ENCODE measurements around the gene GSTCD. TPM values are rescaled to one million over a fixed set of nuclear protein-coding genes. Genes with fewer than 3 reads are reported as not detected.

The GSTCD gene
- total RNA-seq, 1 experiment from 2014 or later: 29.0 TPM

DNA sequence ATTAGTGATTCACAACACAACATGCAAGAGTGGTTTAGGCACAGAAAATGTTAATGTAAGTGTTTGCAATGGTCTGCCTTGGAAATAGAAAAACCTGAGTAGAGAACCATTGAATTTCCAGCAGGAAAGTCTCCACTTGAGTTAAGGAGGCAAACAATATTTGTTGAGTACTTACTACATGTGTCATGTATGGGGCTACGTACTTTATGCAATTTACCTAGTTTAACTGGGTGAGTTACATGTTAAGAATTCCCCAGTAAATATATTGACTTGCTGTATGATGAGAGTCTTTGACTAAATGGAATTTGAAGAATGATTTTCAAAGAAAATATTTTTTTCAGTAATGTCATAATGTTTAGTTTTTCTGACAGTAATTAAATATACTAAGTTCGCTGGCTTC is 178.9 kb downstream of the GSTCD start:
- Histone ChIP-seq H3K27me3 (replicated peaks; ENCODE audit: insufficient read depth, low read depth, low read length, poor library complexity) (peaks cover 31% of the 10 kb centered on the region), H3K4me3 (ENCODE audit: low read depth, low read length, poor library complexity, severe bottlenecking) (no peak overlapping the region), H3K4me1 (ENCODE audit: insufficient read depth, low read length, poor library complexity, severe bottlenecking) (no peaks in the 10 kb centered on the region), H3K9me3 (ENCODE audit: low read depth, low read length, poor library complexity, severe bottlenecking) (no peaks in the 10 kb centered on the region), H3K27ac (ENCODE audit: low read depth, low read length, poor library complexity, severe bottlenecking) (no peak overlapping the region), H3K36me3 (ENCODE audit: insufficient read depth, low read length, poor library complexity, severe bottlenecking) (no peaks in the 10 kb centered on the region)
- TF ChIP-seq EZH2 (IDR thresholded peaks at IDR 0.05; ENCODE audit: borderline replicate concordance, low read depth, low read length, poor library complexity, severe bottlenecking) (no peak), CTCF (conservative IDR thresholded peaks at IDR 0.05; ENCODE audit: low read depth, low read length) (no peak)
- no TSS peak for BruUV-seq (replicated peaks)
- intact Hi-C loops (cut with micrococcal nuclease; ENCODE audit: unreplicated experiment): no loop called here
- CTCF ChIA-PET: no interaction called here
- POLR2A ChIA-PET (ENCODE audit: low non-redundant PET): no interaction called here
- DNase-seq (ENCODE audit: low spot score): no peak

GRCh38 chr4:105894660-105895582 is 186.3 kb downstream of the GSTCD start, which contains the start of gene NPNT:
NPNT (plus strand) TSS chr4:105895471; CDS start chr4:105895653, 182 bp downstream.
- H3K4me1 ChIP-seq (ENCODE audit: insufficient read depth, low read length, poor library complexity, severe bottlenecking): peaks cover 12% of the 10 kb centered on the region
- DNase-seq (ENCODE audit: low spot score): no peak
- peaks cover 98% of the 10 kb centered on the region for H3K27me3 ChIP-seq (replicated peaks; ENCODE audit: insufficient read depth, low read depth, low read length, poor library complexity)
- no peaks in the 10 kb centered on the region for H3K36me3 ChIP-seq (ENCODE audit: insufficient read depth, low read length, poor library complexity, severe bottlenecking)
- TF ChIP-seq EZH2 (IDR thresholded peaks at IDR 0.05; ENCODE audit: borderline replicate concordance, low read depth, low read length, poor library complexity, severe bottlenecking) (no peak), CTCF (conservative IDR thresholded peaks at IDR 0.05; ENCODE audit: low read depth, low read length) (no peak)
- no TSS peak for BruUV-seq (replicated peaks)
- intact Hi-C loops (cut with micrococcal nuclease; ENCODE audit: unreplicated experiment): loop anchor here (5.0 kb wide), 1 partner anchor 307 kb away; no protein-coding TSS in a partner anchor
- ChIA-PET CTCF (no interaction called here), POLR2A (ENCODE audit: low non-redundant PET) (no interaction called here)
- H3K4me3 ChIP-seq (ENCODE audit: low read depth, low read length, poor library complexity, severe bottlenecking): peak within 1 kb of the TSS; percentile 48
- no peaks in the 10 kb centered on the region for H3K9me3 ChIP-seq (ENCODE audit: low read depth, low read length, poor library complexity, severe bottlenecking)
- H3K27ac ChIP-seq (ENCODE audit: low read depth, low read length, poor library complexity, severe bottlenecking): no peak within 1 kb of the TSS

DNA sequence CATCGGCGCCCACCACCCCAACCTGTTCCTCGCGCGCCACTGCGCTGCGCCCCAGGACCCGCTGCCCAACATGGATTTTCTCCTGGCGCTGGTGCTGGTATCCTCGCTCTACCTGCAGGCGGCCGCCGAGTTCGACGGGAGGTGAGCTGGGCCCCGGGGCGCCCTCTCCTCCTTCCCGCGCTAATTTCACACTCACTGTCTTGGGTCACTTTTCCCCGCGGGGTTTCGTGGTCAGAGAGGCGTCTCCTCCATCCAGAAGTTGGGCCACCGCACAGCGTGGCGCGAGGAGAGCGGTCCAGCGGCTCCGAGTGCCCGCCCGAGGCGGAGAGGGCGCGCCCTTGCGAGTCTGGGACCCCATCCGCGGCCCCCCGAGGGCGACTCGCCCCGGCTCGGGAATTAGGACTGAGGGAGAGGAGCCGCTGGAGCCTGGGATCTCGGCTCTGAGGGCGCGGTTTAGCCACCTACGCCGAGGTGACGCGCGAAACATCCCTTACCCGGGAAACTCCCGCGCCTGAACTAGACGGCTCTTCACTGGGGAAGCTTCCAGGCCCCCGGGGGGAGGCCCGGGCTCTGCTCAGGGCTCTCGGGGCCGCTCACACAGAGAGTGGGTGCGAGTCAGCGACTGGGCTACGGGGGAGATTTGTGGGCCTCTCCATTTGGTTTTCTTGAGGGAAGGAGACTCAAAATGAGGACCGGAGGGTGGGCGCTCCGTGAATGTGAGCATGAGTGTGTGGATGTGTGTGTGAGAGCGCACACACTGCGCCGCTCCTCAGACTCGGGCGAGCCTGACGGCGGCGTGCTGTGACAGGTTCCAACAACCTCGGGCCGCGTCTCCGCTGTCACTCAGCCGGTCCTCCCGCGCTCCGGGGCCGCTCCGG is 187.2 kb downstream of the GSTCD start:
- peak; percentile 97 for TF ChIP-seq EZH2 (IDR thresholded peaks at IDR 0.05; ENCODE audit: borderline replicate concordance, low read depth, low read length, poor library complexity, severe bottlenecking)
- no peak for TF ChIP-seq CTCF (conservative IDR thresholded peaks at IDR 0.05; ENCODE audit: low read depth, low read length)
- ChIA-PET CTCF (no interaction called here), POLR2A (ENCODE audit: low non-redundant PET) (no interaction called here)
- no peak overlapping the region for H3K27ac ChIP-seq (ENCODE audit: low read depth, low read length, poor library complexity, severe bottlenecking)
- H3K4me1 ChIP-seq (ENCODE audit: insufficient read depth, low read length, poor library complexity, severe bottlenecking): peaks cover 12% of the 10 kb centered on the region
- intact Hi-C loops (cut with micrococcal nuclease; ENCODE audit: unreplicated experiment): no loop called here
- peak; percentile 21 for DNase-seq (ENCODE audit: low spot score)
- H3K9me3 ChIP-seq (ENCODE audit: low read depth, low read length, poor library complexity, severe bottlenecking): no peaks in the 10 kb centered on the region
- peaks cover 99% of the 10 kb centered on the region for H3K27me3 ChIP-seq (replicated peaks; ENCODE audit: insufficient read depth, low read depth, low read length, poor library complexity)
- peak overlapping the region; percentile 48 for H3K4me3 ChIP-seq (ENCODE audit: low read depth, low read length, poor library complexity, severe bottlenecking)
- BruUV-seq (replicated peaks): no TSS peak
- no peaks in the 10 kb centered on the region for H3K36me3 ChIP-seq (ENCODE audit: insufficient read depth, low read length, poor library complexity, severe bottlenecking)
